SH-SY5Y (cell line): Measurements from ENCODE around the gene KLC1.

ENCODE experiments used
- GATA2 ChIP-seq: IDR thresholded peaks from 2 replicates; pipeline ENCODE4 v1.6.1; 2011; ENCODE audit warnings: mild to moderate bottlenecking, low read depth, low read length
- GATA3 ChIP-seq: IDR thresholded peaks from 2 replicates; pipeline ENCODE4 v1.6.1; 2011; ENCODE audit warnings: low read depth, mild to moderate bottlenecking, low read length, moderate library complexity

- TF ChIP-seq GATA3 = no peak
- no peak for TF ChIP-seq GATA2
These were observed 73.8 kb downstream of the KLC1 start for GRCh38 chr14:103702497-103703432.
